Measurements from ENCODE around the gene PRSS50. TPM values are rescaled to one million over a fixed set of nuclear protein-coding genes. Genes with fewer than 3 reads are reported as not detected.

The PRSS50 gene
- total and polyA plus RNA-seq, 2 experiments from 2014 or later: 2.0 to 3.2 TPM

DNA sequence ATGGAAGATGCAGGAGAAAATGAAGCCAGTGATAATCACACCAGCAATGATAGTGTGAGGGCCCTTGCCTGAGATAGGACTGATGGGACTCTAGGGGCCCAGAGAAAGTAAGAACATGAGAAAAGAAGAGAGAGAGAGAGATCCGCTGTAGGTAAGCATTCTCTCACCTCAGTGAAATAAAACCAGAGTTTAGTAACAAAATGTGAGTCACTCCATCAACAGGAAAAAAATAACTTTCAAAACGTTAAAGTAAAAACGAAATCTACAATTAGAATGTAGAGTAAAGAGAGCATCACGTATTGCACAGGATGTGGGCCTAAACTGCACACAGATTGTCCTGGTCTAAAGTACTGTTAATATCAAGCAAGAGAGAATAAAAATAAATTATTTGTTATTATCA lies 6.8 kb upstream of the PRSS50 start:
- DNase-seq (ENCODE audit: low read depth in 1 of 2, low spot score in 1 of 2): no peak
- Histone ChIP-seq H3K36me3 (no peaks in the 10 kb centered on the region), H3K27ac (no peak overlapping the region), H3K4me1 (ENCODE audit: low read depth) (no peaks in the 10 kb centered on the region), H3K4me3 (no peak overlapping the region), H3K27me3 (no peaks in the 10 kb centered on the region), H3K9me3 (ENCODE audit: low read depth) (no peaks in the 10 kb centered on the region)
- TF ChIP-seq, protein P1, sequence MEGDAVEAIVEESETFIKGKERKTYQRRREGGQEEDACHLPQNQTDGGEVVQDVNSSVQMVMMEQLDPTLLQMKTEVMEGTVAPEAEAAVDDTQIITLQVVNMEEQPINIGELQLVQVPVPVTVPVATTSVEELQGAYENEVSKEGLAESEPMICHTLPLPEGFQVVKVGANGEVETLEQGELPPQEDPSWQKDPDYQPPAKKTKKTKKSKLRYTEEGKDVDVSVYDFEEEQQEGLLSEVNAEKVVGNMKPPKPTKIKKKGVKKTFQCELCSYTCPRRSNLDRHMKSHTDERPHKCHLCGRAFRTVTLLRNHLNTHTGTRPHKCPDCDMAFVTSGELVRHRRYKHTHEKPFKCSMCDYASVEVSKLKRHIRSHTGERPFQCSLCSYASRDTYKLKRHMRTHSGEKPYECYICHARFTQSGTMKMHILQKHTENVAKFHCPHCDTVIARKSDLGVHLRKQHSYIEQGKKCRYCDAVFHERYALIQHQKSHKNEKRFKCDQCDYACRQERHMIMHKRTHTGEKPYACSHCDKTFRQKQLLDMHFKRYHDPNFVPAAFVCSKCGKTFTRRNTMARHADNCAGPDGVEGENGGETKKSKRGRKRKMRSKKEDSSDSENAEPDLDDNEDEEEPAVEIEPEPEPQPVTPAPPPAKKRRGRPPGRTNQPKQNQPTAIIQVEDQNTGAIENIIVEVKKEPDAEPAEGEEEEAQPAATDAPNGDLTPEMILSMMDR (IDR thresholded peaks at IDR 0.05; ENCODE audit: low read depth, low read length): no peak

DNA sequence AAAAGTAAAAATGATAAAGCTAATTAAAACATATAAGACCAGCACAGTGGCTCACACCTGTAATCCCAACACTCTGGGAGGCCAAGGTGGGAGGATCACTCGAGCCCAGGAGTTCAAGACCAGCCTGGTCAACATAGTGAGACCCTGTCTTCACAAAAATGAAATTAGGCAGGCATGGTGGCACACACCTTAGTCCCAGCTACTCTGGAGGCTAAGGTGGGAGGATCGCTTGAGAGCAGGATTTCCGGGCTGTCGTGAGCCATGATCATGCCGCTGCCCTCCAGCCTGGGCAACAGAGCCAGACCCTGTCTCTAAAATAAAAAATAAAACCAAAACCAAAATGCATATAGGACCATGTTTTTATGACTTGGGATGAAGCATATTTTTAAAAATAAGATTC lies 4.8 kb upstream of the PRSS50 start:
- Histone ChIP-seq H3K9me3 (ENCODE audit: low read depth) (no peaks in the 10 kb centered on the region), H3K4me1 (ENCODE audit: low read depth) (no peaks in the 10 kb centered on the region), H3K4me3 (no peak overlapping the region), H3K36me3 (no peaks in the 10 kb centered on the region), H3K27me3 (no peaks in the 10 kb centered on the region), H3K27ac (no peak overlapping the region)
- no peak for DNase-seq (ENCODE audit: low read depth in 1 of 2, low spot score in 1 of 2)
- TF ChIP-seq, protein P1 (IDR thresholded peaks at IDR 0.05; ENCODE audit: low read depth, low read length): no peak

DNA sequence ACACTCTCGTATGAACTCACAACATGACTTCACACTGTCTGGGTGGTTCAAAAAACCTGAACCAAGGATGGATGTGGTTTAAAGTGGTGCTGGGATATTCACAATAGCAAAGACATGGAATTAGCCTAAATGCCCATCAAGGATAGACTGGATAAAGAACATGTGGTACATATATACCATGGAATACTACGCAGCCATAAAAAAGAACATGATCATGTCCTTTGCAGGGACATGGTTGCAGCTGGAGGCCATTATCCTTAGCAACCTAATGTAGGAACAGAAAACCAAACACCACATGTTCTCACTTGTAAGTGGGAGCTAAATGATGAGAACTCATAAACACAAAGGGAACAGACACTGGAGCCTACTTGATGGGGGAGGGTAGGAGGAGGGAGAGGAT lies 3.3 kb upstream of the PRSS50 start:
- Histone ChIP-seq H3K4me3 (no peak overlapping the region), H3K4me1 (ENCODE audit: low read depth) (no peaks in the 10 kb centered on the region), H3K36me3 (no peaks in the 10 kb centered on the region), H3K27ac (no peak overlapping the region), H3K9me3 (ENCODE audit: low read depth) (no peaks in the 10 kb centered on the region), H3K27me3 (no peaks in the 10 kb centered on the region)
- DNase-seq (ENCODE audit: low read depth in 1 of 2, low spot score in 1 of 2): no peak
- TF ChIP-seq, protein P1 (IDR thresholded peaks at IDR 0.05; ENCODE audit: low read depth, low read length): no peak

DNA sequence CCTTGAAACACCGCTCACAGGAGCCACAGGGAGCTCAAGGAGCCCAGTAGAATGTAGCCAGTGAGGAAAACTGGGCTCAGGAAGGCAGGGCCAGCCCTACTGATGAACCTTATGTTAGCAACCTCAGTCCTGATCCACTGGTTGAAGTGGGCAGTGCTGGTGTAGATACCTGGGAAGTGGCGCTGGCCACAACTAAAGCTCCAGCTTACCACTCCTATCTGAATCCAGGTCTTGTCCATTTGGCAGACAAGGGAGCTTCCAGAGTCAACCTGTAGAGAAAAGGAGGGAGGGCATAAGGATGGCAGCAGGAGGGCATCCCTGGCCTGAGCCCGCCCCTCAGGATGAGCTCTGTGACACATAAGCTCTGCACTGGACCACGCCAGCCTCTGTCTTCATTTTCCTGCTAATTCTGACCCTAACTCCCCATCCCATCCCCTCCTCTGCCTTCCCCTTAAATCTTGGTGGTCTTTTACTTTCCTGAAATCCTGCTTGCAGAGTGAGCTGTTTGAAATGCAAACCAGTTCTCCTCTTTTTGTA lies 2.1 kb upstream of the PRSS50 start:
- Histone ChIP-seq H3K9me3 (ENCODE audit: low read depth) (no peaks in the 10 kb centered on the region), H3K36me3 (no peaks in the 10 kb centered on the region), H3K4me3 (no peak overlapping the region), H3K27ac (no peak overlapping the region), H3K27me3 (no peaks in the 10 kb centered on the region), H3K4me1 (ENCODE audit: low read depth) (no peaks in the 10 kb centered on the region)
- no peak for DNase-seq (ENCODE audit: low read depth in 1 of 2, low spot score in 1 of 2)
- TF ChIP-seq, protein P1 (IDR thresholded peaks at IDR 0.05; ENCODE audit: low read depth, low read length): no peak

DNA sequence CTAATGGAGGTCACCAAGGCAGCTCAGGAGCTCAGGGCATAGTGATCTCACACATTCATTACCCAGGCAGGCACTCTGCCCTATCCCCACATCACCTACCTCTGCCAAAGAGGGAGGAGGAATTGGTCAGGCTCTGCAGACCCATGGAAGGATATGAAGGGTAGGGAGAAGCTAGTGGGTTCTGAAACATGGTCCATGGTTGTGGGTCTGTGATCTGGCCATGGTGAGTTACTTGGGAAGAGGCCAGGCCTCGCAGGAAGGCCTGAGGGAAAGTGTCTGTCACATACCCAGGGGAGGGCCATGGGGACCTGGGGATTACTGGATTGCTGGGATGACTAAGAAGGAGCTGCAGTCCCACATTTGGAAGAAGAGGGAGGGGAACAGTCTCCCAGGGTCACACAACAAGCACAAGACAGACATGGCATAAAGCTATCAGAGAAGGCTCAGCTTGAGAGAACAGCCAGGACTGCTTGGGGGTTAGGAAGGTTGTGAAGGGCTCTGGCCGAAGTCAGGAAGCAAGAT lies 1.4 kb upstream of the PRSS50 start:
- no peak for DNase-seq (ENCODE audit: low read depth in 1 of 2, low spot score in 1 of 2)
- TF ChIP-seq, protein P1 (IDR thresholded peaks at IDR 0.05; ENCODE audit: low read depth, low read length): no peak
- Histone ChIP-seq H3K4me3 (no peak overlapping the region), H3K27ac (no peak overlapping the region), H3K36me3 (no peaks in the 10 kb centered on the region), H3K27me3 (no peaks in the 10 kb centered on the region), H3K9me3 (ENCODE audit: low read depth) (no peaks in the 10 kb centered on the region), H3K4me1 (ENCODE audit: low read depth) (no peaks in the 10 kb centered on the region)

Data from cardiac muscle cell (in vitro differentiated cells and primary cell).